NB4 (cell line): Measurements from ENCODE around the gene BARX2.

Experiments used
- CTCF ChIP-seq: IDR thresholded peaks from one replicate; pipeline ENCODE4 v1.5.1; 2012; ENCODE audit warnings: low read depth, low read length
- MYC ChIP-seq: IDR thresholded peaks from 2 replicates; pipeline ENCODE4 v1.6.1; 2011; ENCODE audit warnings: low read depth, low read length

DNA sequence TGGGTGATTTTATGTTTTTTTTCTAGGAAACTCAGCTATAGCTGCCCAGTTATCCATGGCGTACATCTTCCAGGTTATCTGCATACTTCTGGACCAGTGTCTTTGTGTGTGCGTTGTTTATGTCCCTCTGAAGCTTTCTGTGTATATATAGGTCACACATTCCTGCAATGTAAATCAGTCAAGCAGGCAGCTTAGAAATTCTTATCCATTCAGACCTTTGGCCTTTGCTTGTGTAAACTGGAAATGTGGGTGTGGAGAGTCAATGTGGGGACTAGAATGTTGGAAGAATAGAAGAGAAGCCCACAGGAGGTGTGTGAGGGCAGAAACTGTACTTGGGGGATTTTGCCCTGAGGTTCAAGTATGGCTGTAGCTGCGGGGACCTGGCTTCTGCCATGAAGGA, 51.7 kb downstream of the BARX2 start:
- TF ChIP-seq CTCF: no peak
- no peak for TF ChIP-seq MYC
